Measurements from ENCODE around the gene ACY1.

- TF ChIP-seq CTCF (IDR thresholded peaks at IDR 0.05) (no peak), POLR2A (IDR thresholded peaks at IDR 0.05) (no peak)
Measured at GRCh38 chr3:51945926-51946705, 37.2 kb upstream of the ACY1 start.

Data from body of pancreas (tissue), 4 donors.